Measurements from ENCODE around the gene C10orf120. TPM values are rescaled to one million over a fixed set of nuclear protein-coding genes. Genes with fewer than 3 reads are reported as not detected.

C10orf120 gene
- total and polyA plus RNA-seq, 2 donors (not counting 1 experiment from before 2014, with no cell fraction given): not detected

- no peak for TF ChIP-seq EZH2 (IDR thresholded peaks at IDR 0.05; ENCODE audit: low read length, missing control alignments)
- TF ChIP-seq CTCF (conservative IDR thresholded peaks at IDR 0.05 in 1 of 2, IDR thresholded peaks at IDR 0.05 in 1 of 2; ENCODE audit: low read depth in 1 of 2, low read length in 2 of 2): no peak
- Histone ChIP-seq H4K20me1 (ENCODE audit: control insufficient read depth, extremely low read depth, insufficient read depth, low read length) (no peaks in the 10 kb centered on the region), H3K27ac (ENCODE audit: insufficient read depth, low read length) (no peak overlapping the region), H3K4me2 (ENCODE audit: extremely low read depth, insufficient read depth, low read length) (no peak overlapping the region), H3K9ac (ENCODE audit: insufficient read depth, low read length) (no peak overlapping the region), H3K79me2 (ENCODE audit: control insufficient read depth, insufficient read depth, low read length) (no peaks in the 10 kb centered on the region), H2AFZ (ENCODE audit: low read length) (no peak overlapping the region), H3K36me3 (ENCODE audit: control insufficient read depth, insufficient read depth, low read length) (no peaks in the 10 kb centered on the region), H3K4me3 (replicated peaks in 1 of 4; ENCODE audit: control extremely low read depth in 1 of 4, insufficient read depth in 1 of 4, low read depth in 3 of 4, low read length in 4 of 4) (no peak overlapping the region), H3K27me3 (ENCODE audit: control insufficient read depth, insufficient read depth, low read length) (no peaks in the 10 kb centered on the region), H3K4me1 (ENCODE audit: control insufficient read depth, extremely low read depth, insufficient read depth, low read length) (no peaks in the 10 kb centered on the region), H3K9me3 (ENCODE audit: control insufficient read depth, insufficient read depth, low read depth, low read length) (no peaks in the 10 kb centered on the region)
- DNase-seq (ENCODE audit: low read depth in 2 of 2): no peak
Measured at GRCh38 chr10:122678266-122678665, 21.4 kb downstream of the C10orf120 start.

DNA sequence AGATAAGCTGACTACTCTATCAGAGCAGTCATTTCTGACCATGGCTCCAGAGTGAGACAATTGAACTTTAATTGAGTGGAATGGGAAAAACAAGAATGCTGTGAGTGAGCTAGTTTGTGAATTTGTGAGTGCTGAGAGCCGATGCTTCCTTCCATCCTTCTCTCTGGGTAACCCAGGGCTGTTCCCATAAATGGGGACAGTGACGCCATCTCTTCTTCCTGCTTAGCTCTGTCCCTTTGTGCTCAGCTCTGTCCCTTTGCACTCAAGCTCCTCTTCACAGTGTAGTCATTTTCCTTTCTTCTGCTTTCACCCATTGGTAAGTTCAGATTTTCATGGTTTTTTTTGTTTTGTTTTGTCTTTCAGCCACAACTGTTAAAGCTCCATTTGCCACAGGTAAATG, 24.4 kb downstream of the C10orf120 start:
- H3K4me2 ChIP-seq (ENCODE audit: extremely low read depth, insufficient read depth, low read length): no peak overlapping the region
- no peak overlapping the region for H3K4me3 ChIP-seq (replicated peaks in 1 of 4; ENCODE audit: control extremely low read depth in 1 of 4, insufficient read depth in 1 of 4, low read depth in 3 of 4, low read length in 4 of 4)
- H3K27ac ChIP-seq (ENCODE audit: insufficient read depth, low read length): no peak overlapping the region
- H3K4me1 ChIP-seq (ENCODE audit: control insufficient read depth, extremely low read depth, insufficient read depth, low read length): no peaks in the 10 kb centered on the region
- H3K9ac ChIP-seq (ENCODE audit: insufficient read depth, low read length): no peak overlapping the region
- H2AFZ ChIP-seq (ENCODE audit: low read length): no peak overlapping the region
- no peak for DNase-seq (ENCODE audit: low read depth in 2 of 2)
- H3K9me3 ChIP-seq (ENCODE audit: control insufficient read depth, insufficient read depth, low read depth, low read length): no peaks in the 10 kb centered on the region
- H3K79me2 ChIP-seq (ENCODE audit: control insufficient read depth, insufficient read depth, low read length): no peaks in the 10 kb centered on the region
- no peaks in the 10 kb centered on the region for H3K27me3 ChIP-seq (ENCODE audit: control insufficient read depth, insufficient read depth, low read length)
- no peaks in the 10 kb centered on the region for H4K20me1 ChIP-seq (ENCODE audit: control insufficient read depth, extremely low read depth, insufficient read depth, low read length)
- TF ChIP-seq EZH2 (IDR thresholded peaks at IDR 0.05; ENCODE audit: low read length, missing control alignments): no peak
- TF ChIP-seq CTCF (conservative IDR thresholded peaks at IDR 0.05 in 1 of 2, IDR thresholded peaks at IDR 0.05 in 1 of 2; ENCODE audit: low read depth in 1 of 2, low read length in 2 of 2): no peak
- no peaks in the 10 kb centered on the region for H3K36me3 ChIP-seq (ENCODE audit: control insufficient read depth, insufficient read depth, low read length)

GRCh38 chr10:122674781-122675180, 24.9 kb downstream of the C10orf120 start:
- no peak for DNase-seq (ENCODE audit: low read depth in 2 of 2)
- no peaks in the 10 kb centered on the region for H3K27me3 ChIP-seq (ENCODE audit: control insufficient read depth, insufficient read depth, low read length)
- H3K9me3 ChIP-seq (ENCODE audit: control insufficient read depth, insufficient read depth, low read depth, low read length): no peaks in the 10 kb centered on the region
- H3K4me2 ChIP-seq (ENCODE audit: extremely low read depth, insufficient read depth, low read length): no peak overlapping the region
- TF ChIP-seq CTCF (conservative IDR thresholded peaks at IDR 0.05 in 1 of 2, IDR thresholded peaks at IDR 0.05 in 1 of 2; ENCODE audit: low read depth in 1 of 2, low read length in 2 of 2) (no peak), EZH2 (IDR thresholded peaks at IDR 0.05; ENCODE audit: low read length, missing control alignments) (no peak)
- H2AFZ ChIP-seq (ENCODE audit: low read length): no peak overlapping the region
- no peaks in the 10 kb centered on the region for H3K79me2 ChIP-seq (ENCODE audit: control insufficient read depth, insufficient read depth, low read length)
- H3K36me3 ChIP-seq (ENCODE audit: control insufficient read depth, insufficient read depth, low read length): no peaks in the 10 kb centered on the region
- H3K4me3 ChIP-seq (replicated peaks in 1 of 4; ENCODE audit: control extremely low read depth in 1 of 4, insufficient read depth in 1 of 4, low read depth in 3 of 4, low read length in 4 of 4): no peak overlapping the region
- no peaks in the 10 kb centered on the region for H3K4me1 ChIP-seq (ENCODE audit: control insufficient read depth, extremely low read depth, insufficient read depth, low read length)
- no peaks in the 10 kb centered on the region for H4K20me1 ChIP-seq (ENCODE audit: control insufficient read depth, extremely low read depth, insufficient read depth, low read length)
- H3K27ac ChIP-seq (ENCODE audit: insufficient read depth, low read length): no peak overlapping the region
- no peak overlapping the region for H3K9ac ChIP-seq (ENCODE audit: insufficient read depth, low read length)

Data from fibroblast of lung (primary cell).